ENCODE measurements around the gene ANKEF1.

DNA sequence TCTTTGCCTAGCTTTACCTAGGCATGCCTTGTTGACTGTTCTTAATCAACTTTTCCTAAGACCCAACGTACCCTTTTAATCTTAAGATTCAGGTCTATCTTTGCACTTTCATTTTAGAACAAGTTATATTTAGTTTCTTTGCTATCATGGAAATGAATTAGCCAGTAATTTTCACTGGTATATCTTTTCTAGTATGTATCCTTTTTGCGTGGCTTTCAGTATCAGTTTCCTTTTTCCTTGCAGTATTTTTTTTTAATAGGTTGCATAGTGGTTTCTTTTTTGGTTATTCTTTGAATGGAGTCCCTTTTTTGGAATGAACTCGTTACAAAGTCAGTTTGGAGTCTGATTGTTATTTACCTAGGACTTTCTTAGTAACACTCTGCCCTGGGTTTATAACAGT lies 7.3 kb downstream of the ANKEF1 start:
- TF ChIP-seq CTCF (IDR thresholded peaks at IDR 0.05): no peak
- no peak for TF ChIP-seq POLR2A (IDR thresholded peaks at IDR 0.05)
